Muscle of arm (tissue), 12 donors: ENCODE results near the gene ZAP70. TPM values are rescaled to one million over a fixed set of nuclear protein-coding genes. Genes with fewer than 3 reads are reported as not detected.
"Not testable (repeated sequence)": the region's sequence is repeated elsewhere in the genome, so short reads cannot be mapped to it uniquely, and the experiment has no call there.

ENCODE experiments used
- DNase-seq: peaks from one replicate; pipeline ENCODE4 v3.0.0-alpha.2; 2013
- polyA plus RNA-seq, 12 donors: library from polyadenylated mRNA; unstranded; fragments of 120-200 nt; gene quantifications; one replicate each; pipeline ENCODE4 v1.2.1, GENCODE V29; 2013; ENCODE audit not compliant: insufficient read length in 12 of 12

The ZAP70 gene
- polyA plus RNA-seq, 12 donors: 1.5 to 9.0 (median 2.9) TPM; not detected in 1

GRCh38 chr2:97697252-97698235, 15.8 kb upstream of the ZAP70 start:
- peak; percentile 88 for DNase-seq

GRCh38 chr2:97698530-97698929, 14.8 kb upstream of the ZAP70 start:
- no peak for DNase-seq

- peak; percentile 49 for DNase-seq
Measured at GRCh38 chr2:97699765-97700444, 13.5 kb upstream of the ZAP70 start.

- DNase-seq: no peak
Measured at GRCh38 chr2:97701186-97701585, 12.2 kb upstream of the ZAP70 start.

- DNase-seq: no peak
Measured at GRCh38 chr2:97701851-97702465, 11.4 kb upstream of the ZAP70 start.

GRCh38 chr2:97702731-97703470, 10.5 kb upstream of the ZAP70 start:
- DNase-seq: no peak

GRCh38 chr2:97703741-97704140, 9.6 kb upstream of the ZAP70 start:
- no peak for DNase-seq

- no peak for DNase-seq
Measured at GRCh38 chr2:97704989-97705388, 8.4 kb upstream of the ZAP70 start.

GRCh38 chr2:97706112-97706511, 7.3 kb upstream of the ZAP70 start:
- DNase-seq: no peak

GRCh38 chr2:97706708-97707345, 6.5 kb upstream of the ZAP70 start:
- DNase-seq: no peak

- no peak for DNase-seq
Measured at GRCh38 chr2:97707362-97708047, 5.9 kb upstream of the ZAP70 start.

- DNase-seq: no peak
Measured at GRCh38 chr2:97708048-97708380, 5.4 kb upstream of the ZAP70 start.

- DNase-seq: no peak
Measured at GRCh38 chr2:97708608-97709007, 4.8 kb upstream of the ZAP70 start.

GRCh38 chr2:97711394-97711711, 2.0 kb upstream of the ZAP70 start:
- DNase-seq: no peak

GRCh38 chr2:97712175-97712574, 1.2 kb upstream of the ZAP70 start:
- DNase-seq: not testable (repeated sequence)

GRCh38 chr2:97712693-97713295, 582 bp upstream of the ZAP70 start:
- DNase-seq: no peak

GRCh38 chr2:97714084-97714949, 941 bp downstream of the ZAP70 start:
- DNase-seq: no peak

- no peak for DNase-seq
Measured at GRCh38 chr2:97714950-97715652, 1.7 kb downstream of the ZAP70 start.
